ENCODE results near the gene TMEM94. TPM values are rescaled to one million over a fixed set of nuclear protein-coding genes. Genes with fewer than 3 reads are reported as not detected.

Gene TMEM94
- total RNA-seq, 1 experiment from 2014 or later: 61.4 TPM

- Histone ChIP-seq H2AK5ac (ENCODE audit: insufficient read length, low read length) (no peak overlapping the region), H2BK120ac (ENCODE audit: low read depth, low read length, poor library complexity, severe bottlenecking) (no peak overlapping the region), H3K56ac (ENCODE audit: insufficient read length, low read depth, low read length) (no peak overlapping the region), H3K79me1 (ENCODE audit: insufficient read depth, low read depth, low read length, poor library complexity, severe bottlenecking) (no peaks in the 10 kb centered on the region), H2BK20ac (ENCODE audit: low read depth, low read length, poor library complexity, severe bottlenecking) (no peak overlapping the region), H2AFZ (ENCODE audit: low read length) (no peak overlapping the region), H4K91ac (ENCODE audit: insufficient read length, low read depth, low read length) (no peak overlapping the region), H3K9me3 (ENCODE audit: control insufficient read depth, low read depth, low read length) (no peaks in the 10 kb centered on the region), H3K27me3 (ENCODE audit: insufficient read depth, low read length) (no peaks in the 10 kb centered on the region), H3K14ac (ENCODE audit: insufficient read depth, low read length) (no peak overlapping the region), H3K23me2 (ENCODE audit: insufficient read length, low read depth, low read length, poor library complexity, severe bottlenecking) (no peaks in the 10 kb centered on the region), H3K18ac (ENCODE audit: insufficient read length, low read depth, low read length) (no peak overlapping the region), H2BK5ac (ENCODE audit: insufficient read length, low read length) (no peak overlapping the region), H4K20me1 (ENCODE audit: control insufficient read depth, insufficient read depth, insufficient read length) (no peaks in the 10 kb centered on the region), H2BK12ac (ENCODE audit: insufficient read length, low read depth, low read length) (no peak overlapping the region), H3K27ac (ENCODE audit: insufficient read length, low read depth, low read length) (no peak overlapping the region), H3K9ac (ENCODE audit: extremely low read depth, insufficient read length, low read length) (no peak overlapping the region), H4K8ac (replicated peaks; ENCODE audit: insufficient read length, low read depth, low read length) (no peak overlapping the region), H3K4me1 (ENCODE audit: insufficient read depth, low read length) (no peaks in the 10 kb centered on the region), H3K4ac (ENCODE audit: low read depth, low read length) (no peak overlapping the region), H3K23ac (ENCODE audit: insufficient read length, low read depth, low read length) (no peak overlapping the region), H4K5ac (ENCODE audit: insufficient read length, low read depth, low read length) (no peak overlapping the region), H2BK15ac (ENCODE audit: low read depth, low read length) (no peak overlapping the region), H3T11ph (ENCODE audit: low read length) (no peak overlapping the region), H3K4me2 (ENCODE audit: insufficient read depth, insufficient read length, low read length) (no peak overlapping the region), H3K79me2 (ENCODE audit: insufficient read depth, low read length) (no peaks in the 10 kb centered on the region)
- WGBS (ENCODE audit: extremely low coverage, insufficient read length, low lambda C conversion rate): no CpG with 5 or more reads among the region's 2 CpGs
- Mint-ChIP-seq H3K4me3 (no peak overlapping the region), H3K36me3 (ENCODE audit: insufficient read depth in 1 of 3, low read depth in 3 of 3) (peaks cover 0 to 4% (median 0%) of the 10 kb centered on the region in 3 experiments; a peak in 2 of 7 replicates), H3K4me1 (peaks cover 0 to 8% of the 10 kb centered on the region in 2 experiments; a peak in 1 of 4 replicates), H3K9me3 (no peaks in the 10 kb centered on the region), H3K27ac (peak overlapping the region in 1 of 3 experiments; percentile 22; a peak in 1 of 7 replicates), H3K27me3 (ENCODE audit: low read depth) (no peaks in the 10 kb centered on the region)
- DNase-seq: no peak
- no peak for TF ChIP-seq CTCF (conservative IDR thresholded peaks at IDR 0.05)
Observed at GRCh38 chr17:75463603-75464002, 7.2 kb downstream of the TMEM94 start.
